Activated gamma-delta T cell (primary cell): ENCODE results near the gene AVEN.

Experiments
- DNase-seq: peaks from one replicate; lab custom pipeline; 2025; lab: John Stamatoyannopoulos, UW

Gene AVEN

GRCh38 chr15:33985287-33985686 lies 53.7 kb downstream of the AVEN start:
- no peak for DNase-seq

DNA sequence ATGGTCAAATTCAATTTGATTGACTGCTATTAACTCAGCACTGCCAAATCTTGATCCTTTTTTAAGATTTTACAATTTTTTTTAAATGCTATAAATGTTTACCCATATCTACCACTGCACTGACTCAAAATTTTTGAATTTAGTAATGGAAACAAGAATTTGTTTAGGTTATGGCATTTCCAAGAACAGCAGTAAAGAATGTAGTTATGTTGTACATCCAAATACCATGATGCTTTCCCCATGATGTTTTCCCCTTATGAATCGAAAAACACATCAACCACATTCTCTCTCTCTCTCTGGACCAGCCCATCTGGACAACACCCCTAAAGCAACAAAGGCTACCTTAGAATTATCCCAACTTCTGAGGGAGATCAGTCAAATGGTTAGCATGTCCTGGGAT lies 56.5 kb downstream of the AVEN start:
- no peak for DNase-seq

DNA sequence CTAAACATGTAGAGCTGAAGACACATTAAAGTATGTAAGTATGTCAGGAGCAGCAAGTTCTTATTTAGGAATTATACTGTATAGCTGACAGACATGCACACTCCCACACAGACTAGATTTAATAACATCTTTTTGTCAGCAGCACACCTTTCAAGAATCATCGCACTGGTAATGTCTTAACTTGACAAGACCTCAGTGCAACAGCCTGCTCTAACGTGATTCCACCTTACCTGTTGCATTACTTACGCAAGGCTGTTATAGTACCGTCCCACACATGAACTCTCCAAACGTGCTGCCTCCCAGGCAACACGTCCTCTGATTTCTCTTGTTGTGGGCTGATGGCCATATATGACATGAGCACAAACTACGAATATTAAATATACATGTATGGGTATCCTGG lies 58.8 kb downstream of the AVEN start:
- DNase-seq: no peak

GRCh38 chr15:33975022-33975565 lies 63.9 kb downstream of the AVEN start:
- no peak for DNase-seq

DNA sequence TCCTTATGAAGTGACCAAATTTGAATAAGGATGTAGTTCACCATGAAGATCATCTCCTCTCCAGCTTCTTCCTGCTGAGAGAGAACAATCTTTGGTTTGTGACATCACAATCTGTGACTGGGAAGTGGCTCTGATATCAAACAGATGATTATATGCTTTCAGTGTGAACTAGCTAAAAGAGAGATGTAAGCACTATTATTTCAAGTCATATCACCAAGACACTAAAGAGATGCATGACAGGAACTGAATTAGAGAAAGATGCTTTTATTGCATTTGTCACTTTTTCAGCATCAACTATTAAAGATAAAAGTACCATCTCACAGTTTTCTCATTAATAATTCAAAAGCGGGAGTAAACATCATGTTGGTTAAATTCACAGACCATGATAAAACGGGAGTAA lies 67.2 kb downstream of the AVEN start:
- no peak for DNase-seq

GRCh38 chr15:33968821-33969220 lies 70.2 kb downstream of the AVEN start:
- no peak for DNase-seq

DNA sequence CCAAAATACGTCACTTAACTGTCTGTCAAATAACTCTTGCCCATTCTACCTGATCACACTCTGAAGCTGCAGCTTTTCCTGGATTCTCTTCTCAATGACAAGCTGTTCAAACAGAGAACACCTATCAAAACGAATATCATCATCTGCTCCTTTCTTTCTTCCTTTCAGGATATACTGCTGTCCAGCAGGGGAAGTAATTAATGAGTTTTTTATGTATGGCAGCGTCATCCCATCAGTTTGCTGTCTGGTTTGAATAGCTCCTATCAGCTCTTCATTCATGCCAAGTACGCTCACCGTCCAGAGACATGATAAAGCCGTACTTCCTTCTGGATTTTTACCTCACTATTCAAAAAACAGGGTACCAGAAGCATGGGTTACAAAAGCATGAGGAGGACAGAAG lies 70.8 kb downstream of the AVEN start, which contains the start of gene CHRM5:
Gene CHRM5, plus strand, starts transcription at position 274 of the 400 bp plus-strand sequence. CDS start 94,221 bp downstream, outside the sequence.
- no peak for DNase-seq

- DNase-seq: no peak
These were observed 74.4 kb downstream of the AVEN start for GRCh38 chr15:33964665-33965040.

- no peak for DNase-seq
These were observed 75.0 kb downstream of the AVEN start for GRCh38 chr15:33963831-33964664.

DNA sequence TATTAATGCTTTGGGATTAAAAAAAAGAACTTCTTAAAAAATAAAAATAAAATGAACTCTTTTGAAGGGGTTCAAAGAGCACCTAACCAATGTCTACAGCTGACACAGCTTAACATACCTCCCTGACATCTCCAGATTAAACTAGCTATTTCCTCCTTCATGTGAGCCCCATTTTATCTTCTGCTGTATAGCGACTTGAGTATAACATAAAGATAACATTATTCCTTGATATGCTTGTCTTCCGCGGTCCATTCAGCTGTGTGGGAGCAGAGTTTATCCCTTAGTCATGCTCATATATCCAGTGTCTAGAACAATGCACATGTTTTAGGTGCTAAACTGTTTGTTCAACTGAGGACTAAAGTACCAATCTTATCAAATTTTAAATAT lies 78.5 kb downstream of the AVEN start:
- DNase-seq: no peak

DNA sequence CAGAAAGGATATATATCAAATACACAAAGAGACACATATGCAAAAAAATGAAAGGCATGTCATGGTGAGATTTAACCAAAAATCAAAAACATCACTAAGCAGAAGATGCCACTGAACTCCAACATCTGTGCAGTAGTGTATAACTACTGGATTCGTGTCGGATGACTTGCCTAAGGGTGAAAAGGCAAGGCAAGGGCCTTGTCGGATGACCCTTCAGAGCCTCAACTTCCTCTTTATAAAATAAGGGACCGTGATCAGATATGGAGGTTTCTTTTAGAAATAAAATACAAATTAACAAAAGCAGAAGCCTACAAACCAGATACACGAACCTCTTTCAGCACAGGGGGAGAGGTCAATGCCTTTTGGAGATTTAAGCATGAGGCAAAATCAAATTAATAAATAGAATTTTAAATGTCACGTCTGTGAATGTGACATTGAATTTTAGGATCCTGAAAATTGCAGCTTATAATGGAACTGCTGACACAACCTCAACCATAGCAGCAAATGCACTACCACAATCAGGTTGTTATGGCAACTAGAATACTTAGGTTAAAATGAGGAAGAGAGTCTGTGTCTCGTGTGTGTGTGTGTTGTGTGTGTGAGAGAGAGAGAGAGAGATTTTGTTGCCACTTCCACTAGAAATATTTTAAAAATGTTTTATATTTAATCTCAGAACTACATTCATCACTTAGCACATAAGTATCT lies 79.0 kb downstream of the AVEN start:
- no peak for DNase-seq

DNA sequence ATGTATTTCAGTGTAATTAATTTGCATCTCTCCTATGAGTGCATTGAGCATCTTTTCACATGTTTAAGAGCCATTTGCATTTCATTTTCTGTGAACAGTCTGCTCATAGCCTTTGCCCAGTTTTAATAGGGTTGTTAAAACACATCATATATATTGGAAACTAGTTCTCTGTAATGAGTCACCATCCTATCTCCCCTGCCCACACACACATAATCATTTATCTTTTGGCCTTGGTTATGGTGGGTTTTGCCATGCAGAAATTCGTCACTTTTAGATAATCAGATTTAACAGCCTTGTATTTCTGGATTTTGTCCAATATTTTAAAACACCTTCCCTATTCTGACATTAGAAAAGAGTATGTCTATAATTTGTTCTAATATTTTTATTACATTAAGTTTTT lies 82.6 kb downstream of the AVEN start:
- DNase-seq: no peak

- no peak for DNase-seq
These were observed 83.1 kb downstream of the AVEN start for GRCh38 chr15:33955945-33956344.

GRCh38 chr15:33946152-33946551 lies 92.9 kb downstream of the AVEN start:
- DNase-seq: no peak

DNA sequence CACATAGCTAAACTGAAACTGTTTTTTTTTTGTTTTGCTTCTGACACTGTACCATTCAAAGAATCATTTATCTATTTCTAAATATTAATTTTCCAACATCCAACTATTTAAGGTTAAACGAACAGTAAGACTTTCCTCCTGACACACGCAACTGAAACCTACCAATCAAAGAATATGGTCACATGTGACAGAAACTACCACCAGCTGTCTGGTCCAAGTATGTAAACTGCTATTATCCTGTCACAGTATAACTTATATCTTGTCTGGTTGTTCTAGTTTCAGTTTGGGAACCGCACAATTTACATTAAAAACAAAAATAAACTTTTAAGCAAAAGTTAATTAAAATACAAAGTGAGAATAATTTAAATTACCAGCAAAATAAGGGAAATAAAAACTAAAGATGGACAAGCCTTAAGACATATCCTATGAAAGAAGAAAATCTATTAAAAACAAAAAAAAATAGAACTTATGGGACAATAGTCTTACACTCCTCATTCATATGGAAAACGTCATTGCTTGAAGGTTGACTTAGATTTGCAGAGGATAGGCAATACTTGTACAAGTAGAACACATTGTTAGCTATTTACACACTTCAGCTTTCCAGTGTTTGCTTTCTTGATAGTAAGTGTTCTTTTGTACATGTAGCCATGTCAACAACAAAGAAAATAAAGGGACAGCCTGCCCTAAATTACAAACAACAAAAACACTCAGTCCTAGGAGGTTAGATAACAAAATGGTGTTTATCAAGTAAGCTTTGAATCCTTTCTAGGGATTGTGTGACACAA lies 97.5 kb downstream of the AVEN start:
- no peak for DNase-seq

DNA sequence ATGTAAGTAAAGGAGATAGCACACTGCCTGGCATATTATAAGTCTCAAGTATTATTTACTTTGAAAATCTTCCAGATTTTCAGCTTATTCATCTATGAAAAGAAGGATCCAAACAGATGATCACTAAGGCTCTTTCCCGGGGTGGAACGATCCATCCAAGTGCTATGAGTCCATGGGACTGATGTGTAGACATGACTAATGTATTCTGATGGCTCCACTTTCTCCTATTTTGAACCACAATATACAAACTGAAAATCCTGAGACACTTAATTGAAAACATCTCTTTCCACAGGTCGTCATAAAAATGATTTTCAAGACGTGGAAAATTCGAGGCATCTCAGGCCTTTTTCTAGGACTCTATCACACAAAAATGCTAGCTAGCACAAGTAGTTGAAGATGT lies 104.1 kb downstream of the AVEN start:
- DNase-seq: no peak

DNA sequence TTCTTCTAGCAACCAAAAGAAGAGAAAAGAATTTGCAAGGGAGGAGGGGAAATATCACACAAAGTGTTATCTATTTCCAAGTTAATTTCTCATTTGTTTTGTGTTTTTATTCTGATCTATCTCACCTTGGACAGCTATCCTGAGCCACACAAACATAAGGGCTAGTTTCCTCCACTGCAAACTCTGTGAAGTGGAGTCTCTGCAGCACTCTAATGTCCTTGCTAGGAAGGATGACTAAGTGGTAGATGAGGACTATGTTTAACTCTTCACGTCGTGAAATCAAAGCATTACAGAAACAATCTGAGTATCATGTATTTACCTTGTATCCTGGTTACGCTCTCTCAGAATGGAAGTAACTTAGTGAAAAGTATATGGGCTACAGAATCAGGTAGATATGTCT lies 104.6 kb downstream of the AVEN start:
- DNase-seq: no peak

DNA sequence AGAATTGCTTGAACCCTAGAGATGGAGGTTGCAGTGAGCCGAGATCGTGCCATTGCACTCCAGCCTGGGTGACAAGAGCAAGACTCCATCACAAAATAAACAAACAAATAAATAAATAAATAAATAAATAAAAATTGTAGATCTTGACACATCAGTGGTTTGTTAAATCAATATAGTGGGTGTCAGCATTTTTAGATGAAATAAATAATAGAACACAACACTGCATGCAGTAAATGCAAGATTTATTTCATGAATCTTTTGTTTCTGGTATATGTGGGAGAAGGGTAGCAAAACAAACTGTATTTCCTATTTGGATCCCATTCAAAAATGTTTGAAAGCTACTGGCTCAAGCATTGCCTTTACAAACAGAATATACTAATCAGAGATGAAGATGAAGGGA lies 106.3 kb downstream of the AVEN start:
- DNase-seq: no peak

DNA sequence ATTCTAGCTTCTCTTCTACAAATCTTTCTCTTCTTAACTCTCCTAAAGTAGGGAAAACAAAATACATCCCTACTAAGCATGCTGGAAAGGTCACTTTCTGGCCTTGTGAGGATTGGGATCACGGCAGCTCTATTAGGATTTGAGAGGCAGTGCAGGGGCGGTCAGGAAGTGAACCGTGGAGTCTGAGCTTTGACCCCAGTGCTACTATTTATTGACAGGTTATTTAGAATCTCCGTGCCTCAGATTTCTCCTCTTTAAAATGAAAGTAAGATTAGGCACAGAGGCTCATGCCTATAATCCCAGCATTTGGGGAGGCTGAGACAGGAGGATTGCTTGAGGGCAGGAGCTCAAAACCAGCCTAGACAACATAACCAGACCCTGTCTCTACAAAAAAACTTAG lies 112.7 kb downstream of the AVEN start:
- no peak for DNase-seq

DNA sequence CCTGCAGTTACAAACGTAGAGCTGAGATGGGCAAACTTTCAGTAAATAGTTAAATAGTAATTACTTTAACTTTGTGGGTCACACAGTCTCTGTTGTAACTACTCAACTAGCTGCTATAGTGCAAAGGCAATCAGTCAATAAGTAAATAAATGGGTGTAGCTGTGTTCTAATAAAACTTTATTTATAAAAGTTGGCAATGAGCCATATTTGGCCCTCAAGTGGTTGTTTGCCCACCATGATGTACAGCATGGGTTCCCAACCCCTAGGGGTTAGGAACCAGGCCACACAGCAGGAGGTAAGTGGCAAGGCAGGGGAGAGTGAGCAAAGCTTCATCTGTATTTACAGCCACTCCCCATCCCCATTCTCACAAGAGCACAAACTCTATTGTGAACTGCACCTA lies 115.6 kb downstream of the AVEN start:
- DNase-seq: no peak

GRCh38 chr15:33915571-33916407 lies 123.2 kb downstream of the AVEN start:
- DNase-seq: no peak
